ENCODE data around the gene YTHDF2. TPM values are rescaled to one million over a fixed set of nuclear protein-coding genes. Genes with fewer than 3 reads are reported as not detected.
"Not testable (repeated sequence)": the region's sequence is repeated elsewhere in the genome, so short reads cannot be mapped to it uniquely, and the experiment has no call there.

Gene YTHDF2
- total and polyA plus RNA-seq, 8 donors = 60.4 to 82.5 (median 74.9) TPM

GRCh38 chr1:28718166-28718565, 18.6 kb upstream of the YTHDF2 start:
- Histone ChIP-seq H3K36me3 (peaks cover 0 to 29% of the 10 kb centered on the region in 2 donors), H3K27ac (no peak overlapping the region), H3K4me1 (no peaks in the 10 kb centered on the region), H3K4me3 (no peak overlapping the region), H3K9me3 (no peaks in the 10 kb centered on the region), H3K27me3 (no peaks in the 10 kb centered on the region)
- ATAC-seq (no peak), DNase-seq (no peak)
- intact Hi-C loops (cut with DNase I) = no loop called here
- no peak for TF ChIP-seq CTCF (IDR thresholded peaks at IDR 0.05)

- Histone ChIP-seq H3K9me3 (no peaks in the 10 kb centered on the region), H3K27ac (peak overlapping the region in 1 of 2 donors; percentile 3), H3K27me3 (no peaks in the 10 kb centered on the region), H3K36me3 (peaks cover 0 to 23% of the 10 kb centered on the region in 2 donors), H3K4me3 (no peak overlapping the region), H3K4me1 (no peaks in the 10 kb centered on the region)
- ATAC-seq = peak; percentile 41
- DNase-seq = no peak
- no peak for TF ChIP-seq CTCF (IDR thresholded peaks at IDR 0.05)
- intact Hi-C loops (cut with DNase I) = no loop called here
These were observed 18.0 kb upstream of the YTHDF2 start for GRCh38 chr1:28718586-28719331.

- Histone ChIP-seq H3K27ac (peak overlapping the region in 1 of 2 donors; percentile 3), H3K9me3 (no peaks in the 10 kb centered on the region), H3K36me3 (peaks cover 0 to 18% of the 10 kb centered on the region in 2 donors), H3K4me3 (no peak overlapping the region), H3K4me1 (no peaks in the 10 kb centered on the region), H3K27me3 (no peaks in the 10 kb centered on the region)
- TF ChIP-seq CTCF (IDR thresholded peaks at IDR 0.05) = no peak
- ATAC-seq (no peak), DNase-seq (no peak)
- intact Hi-C loops (cut with DNase I) = no loop called here
These were observed 17.5 kb upstream of the YTHDF2 start for GRCh38 chr1:28719332-28719619.

GRCh38 chr1:28720376-28720775, 16.4 kb upstream of the YTHDF2 start:
- Histone ChIP-seq H3K36me3 (peaks cover 0 to 7% of the 10 kb centered on the region in 2 donors), H3K4me1 (no peaks in the 10 kb centered on the region), H3K4me3 (no peak overlapping the region), H3K9me3 (no peaks in the 10 kb centered on the region), H3K27me3 (no peaks in the 10 kb centered on the region), H3K27ac (no peak overlapping the region)
- ATAC-seq (no peak), DNase-seq (no peak)
- intact Hi-C loops (cut with DNase I) = no loop called here
- TF ChIP-seq CTCF (IDR thresholded peaks at IDR 0.05) = no peak

- DNase-seq; H3K36me3 ChIP-seq; ATAC-seq; intact Hi-C loops (cut with DNase I); H3K4me1 ChIP-seq; H3K4me3 ChIP-seq; H3K9me3 ChIP-seq; H3K27ac ChIP-seq; H3K27me3 ChIP-seq: not testable (repeated sequence)
These were observed 14.8 kb upstream of the YTHDF2 start for GRCh38 chr1:28721927-28722326.

GRCh38 chr1:28725365-28725764, 11.4 kb upstream of the YTHDF2 start:
- H3K4me3 ChIP-seq; H3K9me3 ChIP-seq; H3K36me3 ChIP-seq; H3K27ac ChIP-seq; H3K4me1 ChIP-seq; H3K27me3 ChIP-seq; ATAC-seq; DNase-seq; intact Hi-C loops (cut with DNase I): not testable (repeated sequence)

Measured in left lung (tissue), 10 donors.